SK-N-SH (cell line): ENCODE results near the gene FRAS1. TPM values are rescaled to one million over a fixed set of nuclear protein-coding genes. Genes with fewer than 3 reads are reported as not detected.

Experiments used
- CTCF ChIA-PET: fragments of 300-600, 350-600 bp; formaldehyde crosslinking; extraction: SDS; loops from one replicate; lab custom pipeline; 2021; lab: Yijun Ruan, JAX
- POLR2A ChIA-PET: fragments of 350-600 bp; sonication (Branson Sonifier 250); formaldehyde crosslinking; extraction: SDS; loops from one replicate; lab custom pipeline; 2020; ENCODE audit warnings: antibody characterized with exemption, inconsistent platforms; lab: Yijun Ruan, JAX
- DNase-seq: peaks from one replicate; pipeline ENCODE4 v3.0.0; 2012
- H2AFZ ChIP-seq: fragments of 200-600 bp; sonication (generic); 2 replicates; pipeline ENCODE4 v1.8.1; 2016; ENCODE audit warnings: antibody characterized with exemption, mild to moderate bottlenecking, low read depth
- H3F3A ChIP-seq: fragments of 200-600 bp; sonication (generic); replicated peaks from 2 replicates; pipeline ENCODE3; 2016; ENCODE audit warnings: antibody characterized with exemption, mild to moderate bottlenecking; ENCODE audit not compliant: insufficient read depth
- H3K27ac ChIP-seq, 2 experiments: fragments of 200-500 bp in 1 of 2; fragments of 200-600 bp in 1 of 2; sonication (Bioruptor generic) in 1 of 2; sonication (generic), shearing (Covaris generic) in 1 of 2; 2 replicates each; pipeline versions ENCODE4 v1.5.1 to v1.6.1; 2014 to 2016; ENCODE audit warnings: low read depth in 2 of 2, inconsistent platforms in 1 of 2, low read length in 1 of 2, mild to moderate bottlenecking in 1 of 2, mixed read lengths in 1 of 2
- H3K27me3 ChIP-seq: fragments of 200-600 bp; sonication (generic), shearing (Covaris generic); 2 replicates; pipeline ENCODE4 v1.6.1; 2016; ENCODE audit warnings: mixed run types; ENCODE audit not compliant: insufficient read depth
- H3K36me3 ChIP-seq, 2 experiments: fragments of 200-500 bp in 1 of 2; fragments of 200-600 bp in 1 of 2; sonication (Bioruptor generic) in 1 of 2; sonication (generic) in 1 of 2; replicated peaks in 1 of 2; 2 replicates each; pipeline versions ENCODE3 to v1.5.1; 2014 to 2016; ENCODE audit warnings: low read length in 1 of 2, mild to moderate bottlenecking in 1 of 2; ENCODE audit not compliant: insufficient read depth in 2 of 2, control insufficient read depth in 1 of 2
- H3K4me1 ChIP-seq, 2 experiments: fragments of 200-500 bp in 1 of 2; fragments of 200-600 bp in 1 of 2; sonication (Bioruptor generic) in 1 of 2; sonication (generic), shearing (Covaris generic) in 1 of 2; 2 replicates each; pipeline versions ENCODE4 v1.5.1 to v1.6.1; 2014 to 2016; ENCODE audit warnings: low read depth in 1 of 2, low read length in 1 of 2, mixed run types in 1 of 2; ENCODE audit not compliant: insufficient read depth in 2 of 2, control insufficient read depth in 1 of 2
- H3K4me2 ChIP-seq: fragments of 200-600 bp; sonication (generic), shearing (Covaris generic); 2 replicates; pipeline ENCODE4 v1.6.1; 2017; ENCODE audit warnings: mixed run types
- H3K4me3 ChIP-seq, 2 experiments: fragments of 200-500 bp in 1 of 2; fragments of 200-600 bp in 1 of 2; sonication (Bioruptor generic) in 1 of 2; sonication (generic), shearing (Covaris generic) in 1 of 2; 2 replicates each; pipeline versions ENCODE4 v1.5.1 to v1.8.1; 2014 to 2016; ENCODE audit warnings: low read depth in 2 of 2, inconsistent platforms in 1 of 2, low read length in 1 of 2, mild to moderate bottlenecking in 1 of 2, mixed read lengths in 1 of 2, moderate library complexity in 1 of 2
- H3K79me2 ChIP-seq: fragments of 200-600 bp; sonication (generic); 2 replicates; pipeline ENCODE4 v1.8.1; 2017; ENCODE audit warnings: mild to moderate bottlenecking; ENCODE audit not compliant: insufficient read depth
- H3K9ac ChIP-seq: fragments of 200-600 bp; sonication (generic); 2 replicates; pipeline ENCODE4 v1.6.1; 2017; ENCODE audit warnings: mixed run types
- H3K9me2 ChIP-seq: fragments of 200-600 bp; sonication (generic); 2 replicates; pipeline ENCODE4 v1.6.1; 2017; ENCODE audit warnings: mixed run types
- H3K9me3 ChIP-seq: fragments of 200-600 bp; sonication (generic); 2 replicates; pipeline ENCODE4 v1.6.1; 2017; ENCODE audit warnings: mixed run types, mild to moderate bottlenecking, moderate library complexity
- H4K20me1 ChIP-seq: fragments of 200-600 bp; sonication (generic); 2 replicates; pipeline ENCODE4 v1.6.1; 2017; ENCODE audit warnings: mild to moderate bottlenecking, mixed run types; ENCODE audit not compliant: insufficient read depth
- CTCF ChIP-seq: fragments of 200-600 bp; sonication (generic); IDR thresholded peaks from 2 replicates; pipeline ENCODE4 v1.6.1; 2017; ENCODE audit warnings: antibody characterized with exemption, mild to moderate bottlenecking, moderate library complexity
- EP300 ChIP-seq, 2 experiments: IDR thresholded peaks; 2 replicates each; pipeline versions ENCODE4 v1.4.0 to v1.6.1; 2012; ENCODE audit warnings: borderline replicate concordance in 1 of 2, low read depth in 1 of 2, low read length in 1 of 2
- EZH2phosphoT487 ChIP-seq: fragments of 200-600 bp; sonication (generic); IDR thresholded peaks from 2 replicates; pipeline ENCODE4 v1.6.1; 2017; ENCODE audit warnings: low read depth, mixed run types, mild to moderate bottlenecking, antibody characterized with exemption, moderate library complexity, borderline replicate concordance
- FOSL2 ChIP-seq: IDR thresholded peaks from 2 replicates; pipeline ENCODE4 v1.4.0; 2012; ENCODE audit warnings: low read depth, mild to moderate bottlenecking, moderate library complexity, borderline replicate concordance
- FOXJ3 ChIP-seq: sonication (generic); formaldehyde crosslinking; IDR thresholded peaks from 2 replicates; pipeline ENCODE4 v1.5.1; 2020; ENCODE audit warnings: mild to moderate bottlenecking, missing genetic modification reagents
- FOXM1 ChIP-seq: IDR thresholded peaks from 2 replicates; pipeline ENCODE4 v1.4.0; 2012; ENCODE audit warnings: low read depth, mild to moderate bottlenecking
- GABPA ChIP-seq: IDR thresholded peaks from 2 replicates; pipeline ENCODE4 v1.4.0; 2012; ENCODE audit warnings: low read depth, mild to moderate bottlenecking
- GATA2 ChIP-seq: sonication (generic); formaldehyde crosslinking; IDR thresholded peaks from 2 replicates; pipeline ENCODE4 v1.5.0; 2020; ENCODE audit warnings: mild to moderate bottlenecking, missing genetic modification reagents
- IRF3 ChIP-seq: fragments of 150-350 bp; IDR thresholded peaks from 2 replicates; pipeline ENCODE4 v1.6.1; 2016; ENCODE audit warnings: mild to moderate bottlenecking, low read depth, low read length
- MXI1 ChIP-seq: IDR thresholded peaks from 2 replicates; pipeline ENCODE4 v1.6.1; 2012; ENCODE audit warnings: mild to moderate bottlenecking, low read depth, low read length, improper control_type of control experiment
- PBX3 ChIP-seq: IDR thresholded peaks from 2 replicates; pipeline ENCODE4; 2012
- POLR2AphosphoS5 ChIP-seq: IDR thresholded peaks from 2 replicates; pipeline ENCODE4 v1.6.1; 2012; ENCODE audit warnings: low read depth, low read length
- RAD21 ChIP-seq: IDR thresholded peaks from 2 replicates; pipeline ENCODE4 v1.6.1; 2012; ENCODE audit warnings: mild to moderate bottlenecking, low read length
- RCOR1 ChIP-seq: fragments of 150-350 bp; IDR thresholded peaks from 2 replicates; pipeline ENCODE4 v1.6.1; 2017; ENCODE audit warnings: antibody characterized with exemption, low read length
- RXRA ChIP-seq: IDR thresholded peaks from 2 replicates; pipeline ENCODE4 v1.4.0; 2012; ENCODE audit warnings: low read depth, mild to moderate bottlenecking, borderline replicate concordance
- SIN3A ChIP-seq: IDR thresholded peaks from 2 replicates; pipeline ENCODE4 v1.6.1; 2012; ENCODE audit warnings: low read depth, mild to moderate bottlenecking, low read length, moderate library complexity, borderline replicate concordance
- TEAD4 ChIP-seq: IDR thresholded peaks from 2 replicates; pipeline ENCODE4 v1.4.0; 2012; ENCODE audit warnings: mild to moderate bottlenecking, borderline replicate concordance; ENCODE audit not compliant: insufficient read depth
- USF1 ChIP-seq: IDR thresholded peaks from 2 replicates; pipeline ENCODE4 v1.4.0; 2012; ENCODE audit warnings: low read depth, borderline replicate concordance
- USF2 ChIP-seq: fragments of 150-350 bp; IDR thresholded peaks from 2 replicates; pipeline ENCODE4 v1.6.1; 2017; ENCODE audit warnings: antibody characterized with exemption, low read length, low read depth, borderline replicate concordance
- YY1 ChIP-seq: IDR thresholded peaks from 2 replicates; pipeline ENCODE4 v1.4.0; 2012; ENCODE audit warnings: low read depth, mild to moderate bottlenecking
- ZBTB33 ChIP-seq: IDR thresholded peaks from 2 replicates; pipeline ENCODE4 v1.4.0; 2012; ENCODE audit warnings: low read depth, borderline replicate concordance
- WGBS: methylation state at CpG from one replicate; pipeline ENCODE4 v1.1.6; 2017; ENCODE audit warnings: low lambda C conversion rate; 5-methylcytosine and 5-hydroxymethylcytosine counted together
- polyA plus RNA-seq, 3 experiments: library from polyadenylated mRNA; depleted of rRNA; stranded (reverse); fragments of >200 nt; gene quantifications; 2 replicates each; pipeline ENCODE4 v1.2.3, GENCODE V29; 2012

FRAS1 gene
- polyA plus RNA-seq, 1 of the 3 experiments (the other 2 are of a cell fraction): 8.3 TPM

GRCh38 chr4:78058591-78059523, 1.7 kb downstream of the FRAS1 start (continued):
- no peak; the same call in 1 of the 2 replicates for TF ChIP-seq YY1
- TF ChIP-seq EZH2phosphoT487: no peak

- CTCF ChIA-PET: interaction anchor here (0.6 to 3.5 kb wide), 78 partner anchors 10 to 811 kb away, joined by 3 to 77 read pairs (median 4); partner anchors contain the start of gene ANXA3
- TF ChIP-seq MXI1: peak; percentile 76
- no peak for TF ChIP-seq USF1
- TF ChIP-seq RCOR1: peak; percentile 59; the same call in 1 of the 2 replicates
- peak; percentile 53; the same call in 1 of the 2 replicates for TF ChIP-seq SIN3A
- no peak for TF ChIP-seq POLR2AphosphoS5
- TF ChIP-seq YY1: no peak
- no peak for TF ChIP-seq USF2
- TF ChIP-seq RXRA: no peak
- no peak for TF ChIP-seq GABPA
- TF ChIP-seq FOSL2: no peak
- TF ChIP-seq TEAD4: no peak
- peak; percentile 84 for TF ChIP-seq CTCF
- 0 out of 2 replicates have a peak, but pooled peaks have one; percentile 18 for TF ChIP-seq PBX3
- no peak for TF ChIP-seq EP300 (IDR thresholded peaks at IDR 0.05; ENCODE audit: borderline replicate concordance in 1 of 2, low read depth in 1 of 2, low read length in 1 of 2)
- no peak for TF ChIP-seq IRF3
- TF ChIP-seq ZBTB33: no peak
- TF ChIP-seq FOXM1: no peak
- TF ChIP-seq GATA2 (CRISPR knock-in tag): no peak
- TF ChIP-seq FOXJ3 (CRISPR knock-in tag): no peak
- peak; percentile 79 for TF ChIP-seq RAD21
Measured at GRCh38 chr4:78059524-78059889, 2.4 kb downstream of the FRAS1 start.

More at GRCh38 chr4:78059524-78059889, 2.4 kb downstream of the FRAS1 start:
- POLR2A ChIA-PET: interaction anchor here (1.0 to 1.1 kb wide), 2 partner anchors 40 to 197 kb away, joined by 3 read pairs; partner anchors contain the start of gene MRPL1
- Histone ChIP-seq H3K9me2 (no peaks in the 10 kb centered on the region), H3K27ac (peak overlapping the region; percentile 57 to 60), H3F3A (peaks cover 13% of the 10 kb centered on the region), H3K36me3 (no peaks in the 10 kb centered on the region), H3K27me3 (no peaks in the 10 kb centered on the region), H3K9ac (peak overlapping the region; percentile 77), H3K4me3 (peak overlapping the region; percentile 67 to 91), H2AFZ (peak overlapping the region; percentile 86; the same call in 1 of the 2 replicates), H3K9me3 (no peaks in the 10 kb centered on the region), H3K79me2 (peaks cover 32% of the 10 kb centered on the region), H3K4me2 (peak overlapping the region; percentile 96), H4K20me1 (no peaks in the 10 kb centered on the region), H3K4me1 (peaks cover 0 to 8% of the 10 kb centered on the region in 2 experiments; a peak in 1 of 4 replicates)
- 4% methylated on average over 7 of the region's 7 CpGs for WGBS
- DNase-seq: peak; percentile 70
